Measurements from ENCODE around the gene SCUBE1.

SCUBE1 gene

GRCh38 chr22:43167001-43167589 is 176.1 kb downstream of the SCUBE1 start:
- in situ Hi-C loops (cut with MboI; ENCODE audit: low sequenced_read_pairs): no loop called here

- in situ Hi-C loops (cut with MboI; ENCODE audit: low sequenced_read_pairs): no loop called here
Measured at GRCh38 chr22:43166132-43166930, 176.8 kb downstream of the SCUBE1 start.

- in situ Hi-C loops (cut with MboI; ENCODE audit: low sequenced_read_pairs): no loop called here
Measured at GRCh38 chr22:43164636-43165035, 178.5 kb downstream of the SCUBE1 start.

GRCh38 chr22:43163241-43163795 is 179.9 kb downstream of the SCUBE1 start:
- in situ Hi-C loops (cut with MboI; ENCODE audit: low sequenced_read_pairs): no loop called here

- in situ Hi-C loops (cut with MboI; ENCODE audit: low sequenced_read_pairs): no loop called here
Measured at GRCh38 chr22:43162412-43163150, 180.6 kb downstream of the SCUBE1 start.

- in situ Hi-C loops (cut with MboI; ENCODE audit: low sequenced_read_pairs): no loop called here
Measured at GRCh38 chr22:43160497-43161126, 182.6 kb downstream of the SCUBE1 start.

- in situ Hi-C loops (cut with MboI; ENCODE audit: low sequenced_read_pairs): no loop called here
Measured at GRCh38 chr22:43159484-43160178, 183.5 kb downstream of the SCUBE1 start.

GRCh38 chr22:43158778-43159483 is 184.2 kb downstream of the SCUBE1 start:
- in situ Hi-C loops (cut with MboI; ENCODE audit: low sequenced_read_pairs): no loop called here

- in situ Hi-C loops (cut with MboI; ENCODE audit: low sequenced_read_pairs): no loop called here
Measured at GRCh38 chr22:43157874-43158546, 185.2 kb downstream of the SCUBE1 start.

- in situ Hi-C loops (cut with MboI; ENCODE audit: low sequenced_read_pairs): no loop called here
Measured at GRCh38 chr22:43156413-43156812, 186.8 kb downstream of the SCUBE1 start.

- in situ Hi-C loops (cut with MboI; ENCODE audit: low sequenced_read_pairs): no loop called here
Measured at GRCh38 chr22:43155789-43156188, 187.4 kb downstream of the SCUBE1 start.

- in situ Hi-C loops (cut with MboI; ENCODE audit: low sequenced_read_pairs): no loop called here
Measured at GRCh38 chr22:43154887-43155536, 188.2 kb downstream of the SCUBE1 start.

GRCh38 chr22:43153899-43154298 is 189.3 kb downstream of the SCUBE1 start:
- in situ Hi-C loops (cut with MboI; ENCODE audit: low sequenced_read_pairs): no loop called here

- in situ Hi-C loops (cut with MboI; ENCODE audit: low sequenced_read_pairs): no loop called here
Measured at GRCh38 chr22:43152357-43153071, 190.7 kb downstream of the SCUBE1 start.

- in situ Hi-C loops (cut with MboI; ENCODE audit: low sequenced_read_pairs): no loop called here
Measured at GRCh38 chr22:43152003-43152356, 191.2 kb downstream of the SCUBE1 start.

- in situ Hi-C loops (cut with MboI; ENCODE audit: low sequenced_read_pairs): no loop called here
Measured at GRCh38 chr22:43151251-43152002, 191.7 kb downstream of the SCUBE1 start, which contains the start of gene TSPO. Gene TSPO (plus strand): TSS chr22:43151559. CDS start chr22:43159239, 7,680 bp downstream.

GRCh38 chr22:43150731-43151206 is 192.4 kb downstream of the SCUBE1 start:
- in situ Hi-C loops (cut with MboI; ENCODE audit: low sequenced_read_pairs): no loop called here

Data from HL-60/S4 (cell line).